HepG2 (cell line): ENCODE results near the gene CCDC17. TPM values are rescaled to one million over a fixed set of nuclear protein-coding genes. Genes with fewer than 3 reads are reported as not detected.

Experiments
- BRD4 ChIP-seq: sonication (generic); formaldehyde crosslinking; IDR thresholded peaks from 2 replicates; pipeline ENCODE4 v1.4.0; 2020; ENCODE audit warnings: missing genetic modification reagents
- GRHL1 ChIP-seq: sonication (generic); formaldehyde crosslinking; conservative IDR thresholded peaks from 2 replicates; pipeline ENCODE4 v1.8.0; 2022; ENCODE audit warnings: missing genetic modification reagents
- KDM3A ChIP-seq: IDR thresholded peaks from 2 replicates; pipeline ENCODE4 v1.6.1; 2018; ENCODE audit warnings: low read depth, missing compliant biosample characterization
- MNT ChIP-seq: fragments of 450-650 bp; IDR thresholded peaks from 2 replicates; pipeline ENCODE4 v1.6.1; 2016
- NONO ChIP-seq, 2 experiments: fragments of 450-650 bp in 1 of 2; sonication (generic) in 1 of 2; formaldehyde crosslinking in 1 of 2; IDR thresholded peaks in 1 of 2; conservative IDR thresholded peaks in 1 of 2; 2 replicates each; pipeline versions ENCODE4 v1.6.1 to v1.8.0; 2017 to 2022; ENCODE audit warnings: mild to moderate bottlenecking in 1 of 2, missing genetic modification reagents in 1 of 2, moderate library complexity in 1 of 2
- SETDB1 ChIP-seq: sonication (generic); formaldehyde crosslinking; IDR thresholded peaks from 2 replicates; pipeline ENCODE4 v1.5.1; 2020; ENCODE audit warnings: missing genetic modification reagents, mild to moderate bottlenecking, borderline replicate concordance
- SMARCC2 ChIP-seq: fragments of 450-650 bp; IDR thresholded peaks from 2 replicates; pipeline ENCODE4 v1.6.1; 2017; ENCODE audit warnings: antibody characterized with exemption, mild to moderate bottlenecking
- SOX6 ChIP-seq, 2 experiments: fragments of 450-650 bp in 1 of 2; sonication (generic) in 1 of 2; formaldehyde crosslinking in 1 of 2; IDR thresholded peaks; 2 replicates each; pipeline versions ENCODE4 v1.4.0 to v1.6.1; 2017 to 2020; ENCODE audit warnings: antibody characterized with exemption in 1 of 2, mild to moderate bottlenecking in 1 of 2, missing genetic modification reagents in 1 of 2
- SP2 ChIP-seq: sonication (generic); formaldehyde crosslinking; IDR thresholded peaks from 2 replicates; pipeline ENCODE4 v1.5.1; 2020; ENCODE audit warnings: mild to moderate bottlenecking, missing genetic modification reagents
- TBL1XR1 ChIP-seq: fragments of 150-350 bp; IDR thresholded peaks from 2 replicates; pipeline ENCODE4 v1.6.1; 2014; ENCODE audit warnings: borderline replicate concordance, low read length; ENCODE audit not compliant: partially characterized antibody
- ZBTB3 ChIP-seq: sonication (generic); formaldehyde crosslinking; IDR thresholded peaks from 2 replicates; pipeline ENCODE4 v1.4.0; 2020; ENCODE audit warnings: low read depth, mild to moderate bottlenecking, moderate library complexity, missing genetic modification reagents, borderline replicate concordance
- ZBTB42 ChIP-seq: sonication (generic); formaldehyde crosslinking; IDR thresholded peaks from 2 replicates; pipeline ENCODE4 v1.5.0; 2020; ENCODE audit warnings: mild to moderate bottlenecking, missing genetic modification reagents
- ZFYVE20 ChIP-seq: sonication (generic); formaldehyde crosslinking; IDR thresholded peaks from 2 replicates; pipeline ENCODE4 v1.8.0; 2023; ENCODE audit warnings: low read depth, mild to moderate bottlenecking, moderate library complexity, missing genetic modification reagents, borderline replicate concordance
- ZNF343 ChIP-seq: sonication (generic); formaldehyde crosslinking; IDR thresholded peaks from 2 replicates; pipeline ENCODE4 v1.4.0; 2020; ENCODE audit warnings: mild to moderate bottlenecking, missing genetic modification reagents
- ZNF496 ChIP-seq: sonication (generic); formaldehyde crosslinking; IDR thresholded peaks from 2 replicates; pipeline ENCODE4 v1.8.1; 2023; ENCODE audit warnings: mild to moderate bottlenecking, moderate library complexity, missing genetic modification reagents; ENCODE audit not compliant: insufficient replicate concordance
- ZNF607 ChIP-seq: sonication (generic); formaldehyde crosslinking; IDR thresholded peaks from 2 replicates; pipeline ENCODE4 v1.5.1; 2020; ENCODE audit warnings: missing genetic modification reagents, mild to moderate bottlenecking, borderline replicate concordance
- ZNF670 ChIP-seq: sonication (generic); formaldehyde crosslinking; IDR thresholded peaks from 2 replicates; pipeline ENCODE4 v1.8.0; 2022; ENCODE audit warnings: mild to moderate bottlenecking, missing genetic modification reagents, borderline replicate concordance
- ZNF792 ChIP-seq: IDR thresholded peaks from 2 replicates; pipeline ENCODE4 v1.6.1; 2016
- ZNF83 ChIP-seq: sonication (generic); formaldehyde crosslinking; IDR thresholded peaks from 2 replicates; pipeline ENCODE4 v1.4.0; 2020; ENCODE audit warnings: missing genetic modification reagents, mild to moderate bottlenecking, borderline replicate concordance
- ZSCAN29 ChIP-seq: sonication (generic); formaldehyde crosslinking; conservative IDR thresholded peaks from 2 replicates; pipeline ENCODE4 v1.4.0; 2020; ENCODE audit warnings: mild to moderate bottlenecking, missing genetic modification reagents
- polyA plus RNA-seq, 8 experiments: library from polyadenylated mRNA; depleted of rRNA in 3 of 8; stranded (reverse) in 7 of 8; unstranded in 1 of 8; fragments of >200 nt; fragmentation: Illumina TruSeq in 4 of 8; extraction: Trizol in 4 of 8; gene quantifications; 2 replicates each; pipeline versions ENCODE4 v1.2.1 to v1.2.3, GENCODE V29; 2011 to 2016; ENCODE audit warnings: low read depth in 4 of 8, missing spikeins in 1 of 8, mixed read lengths in 1 of 8; ENCODE audit not compliant: insufficient read depth in 1 of 8
- total RNA-seq, 5 experiments: library from RNA; depleted of rRNA; stranded (reverse); fragments of >200 nt; fragmentation: Illumina TruSeq; extraction: Trizol; gene quantifications; 2 replicates each; pipeline ENCODE4 v1.2.3, GENCODE V29; 2016; ENCODE audit warnings: low read depth in 1 of 5
- TF ChIP-seq, protein P1 (sequence below): sonication (generic); formaldehyde crosslinking; IDR thresholded peaks from 2 replicates; pipeline ENCODE4 v1.8.0; 2022; ENCODE audit warnings: missing genetic modification reagents, mild to moderate bottlenecking, inconsistent platforms, borderline replicate concordance
- TF ChIP-seq, protein P2 (sequence below): sonication (generic); formaldehyde crosslinking; IDR thresholded peaks from 2 replicates; pipeline ENCODE4 v1.4.0; 2020; ENCODE audit warnings: missing genetic modification reagents
- TF ChIP-seq, protein P3 (sequence below): sonication (generic); formaldehyde crosslinking; IDR thresholded peaks from 2 replicates; pipeline ENCODE4 v1.4.0; 2020; ENCODE audit warnings: missing genetic modification reagents

CCDC17 gene
- total and polyA plus RNA-seq, 2 of the 13 experiments (the other 11 are each of a cell fraction or from before 2014, with no cell fraction given), result 1.5 to 3.3 TPM

DNA sequence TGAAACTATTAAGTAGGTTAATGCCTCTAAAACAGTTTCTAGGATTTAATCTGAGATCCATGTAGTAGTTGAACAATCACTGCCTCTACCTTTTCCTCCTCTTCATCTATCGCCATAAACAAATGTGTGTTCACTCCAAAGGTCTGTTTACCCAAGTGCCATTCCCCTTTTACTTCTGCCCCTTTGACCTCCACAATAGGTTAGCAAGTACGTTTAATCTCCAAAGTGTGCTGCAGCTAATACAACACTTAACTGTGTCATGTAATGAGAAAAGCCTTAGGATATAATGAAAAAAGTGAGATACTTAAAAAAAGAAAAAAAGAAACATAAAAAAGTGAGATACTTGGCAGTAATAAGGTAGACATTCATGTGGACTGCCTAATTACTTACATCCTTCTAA lies 34.3 kb upstream of the CCDC17 start (continued):
- TF ChIP-seq NONO (IDR thresholded peaks at IDR 0.05) (no peak), NONO (CRISPR knock-in tag; conservative IDR thresholded peaks at IDR 0.05) (no peak; the same call in 1 of the 2 replicates), ZNF670 (no peak), ZSCAN29 (CRISPR knock-in tag) (no peak), BRD4 (CRISPR knock-in tag) (no peak), SOX6 (IDR thresholded peaks at IDR 0.05) (no peak), SOX6 (CRISPR knock-in tag; IDR thresholded peaks at IDR 0.05) (peak; percentile 87), ZNF607 (no peak), SMARCC2 (no peak), GRHL1 (CRISPR knock-in tag) (no peak), ZNF343 (no peak), ZFYVE20 (CRISPR knock-in tag) (no peak), ZBTB3 (CRISPR knock-in tag) (no peak), ZNF792 (CRISPR knock-in tag) (0 out of 2 replicates have a peak, but pooled peaks have one; percentile 57), TBL1XR1 (no peak), SP2 (CRISPR knock-in tag) (no peak), KDM3A (CRISPR knock-in tag) (no peak), ZNF496 (CRISPR knock-in tag) (no peak), ZBTB42 (CRISPR knock-in tag) (no peak), MNT (no peak), ZNF83 (CRISPR knock-in tag) (no peak), SETDB1 (no peak)
- TF ChIP-seq, protein P1, sequence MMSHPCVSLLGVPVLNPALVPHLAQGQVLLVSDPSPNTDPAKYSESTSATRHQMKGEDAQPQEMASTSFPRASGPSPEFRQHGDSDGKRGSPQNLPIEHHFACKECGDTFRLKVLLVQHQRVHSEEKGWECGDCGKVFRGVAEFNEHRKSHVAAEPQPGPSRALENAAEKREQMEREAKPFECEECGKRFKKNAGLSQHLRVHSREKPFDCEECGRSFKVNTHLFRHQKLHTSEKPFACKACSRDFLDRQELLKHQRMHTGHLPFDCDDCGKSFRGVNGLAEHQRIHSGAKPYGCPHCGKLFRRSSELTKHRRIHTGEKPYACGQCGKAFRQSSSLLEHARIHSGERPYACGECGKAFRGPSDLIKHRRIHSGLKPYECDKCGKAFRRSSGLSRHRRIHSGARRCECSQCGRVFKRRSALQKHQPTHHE (CRISPR knock-in tag), result no peak
- TF ChIP-seq, protein P2, sequence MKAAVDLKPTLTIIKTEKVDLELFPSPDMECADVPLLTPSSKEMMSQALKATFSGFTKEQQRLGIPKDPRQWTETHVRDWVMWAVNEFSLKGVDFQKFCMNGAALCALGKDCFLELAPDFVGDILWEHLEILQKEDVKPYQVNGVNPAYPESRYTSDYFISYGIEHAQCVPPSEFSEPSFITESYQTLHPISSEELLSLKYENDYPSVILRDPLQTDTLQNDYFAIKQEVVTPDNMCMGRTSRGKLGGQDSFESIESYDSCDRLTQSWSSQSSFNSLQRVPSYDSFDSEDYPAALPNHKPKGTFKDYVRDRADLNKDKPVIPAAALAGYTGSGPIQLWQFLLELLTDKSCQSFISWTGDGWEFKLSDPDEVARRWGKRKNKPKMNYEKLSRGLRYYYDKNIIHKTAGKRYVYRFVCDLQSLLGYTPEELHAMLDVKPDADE, result no peak
- TF ChIP-seq, protein P3, sequence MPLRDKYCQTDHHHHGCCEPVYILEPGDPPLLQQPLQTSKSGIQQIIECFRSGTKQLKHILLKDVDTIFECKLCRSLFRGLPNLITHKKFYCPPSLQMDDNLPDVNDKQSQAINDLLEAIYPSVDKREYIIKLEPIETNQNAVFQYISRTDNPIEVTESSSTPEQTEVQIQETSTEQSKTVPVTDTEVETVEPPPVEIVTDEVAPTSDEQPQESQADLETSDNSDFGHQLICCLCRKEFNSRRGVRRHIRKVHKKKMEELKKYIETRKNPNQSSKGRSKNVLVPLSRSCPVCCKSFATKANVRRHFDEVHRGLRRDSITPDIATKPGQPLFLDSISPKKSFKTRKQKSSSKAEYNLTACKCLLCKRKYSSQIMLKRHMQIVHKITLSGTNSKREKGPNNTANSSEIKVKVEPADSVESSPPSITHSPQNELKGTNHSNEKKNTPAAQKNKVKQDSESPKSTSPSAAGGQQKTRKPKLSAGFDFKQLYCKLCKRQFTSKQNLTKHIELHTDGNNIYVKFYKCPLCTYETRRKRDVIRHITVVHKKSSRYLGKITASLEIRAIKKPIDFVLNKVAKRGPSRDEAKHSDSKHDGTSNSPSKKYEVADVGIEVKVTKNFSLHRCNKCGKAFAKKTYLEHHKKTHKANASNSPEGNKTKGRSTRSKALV (CRISPR knock-in tag), result 0 out of 2 replicates have a peak, but pooled peaks have one; percentile 42
